ENCODE results near the gene DENND6B. TPM values are rescaled to one million over a fixed set of nuclear protein-coding genes. Genes with fewer than 3 reads are reported as not detected.

DENND6B gene
- total and polyA plus RNA-seq, 4 donors = 0.86 to 1.2 (median 1.1) TPM

- TF ChIP-seq TAF1 (conservative IDR thresholded peaks at IDR 0.05) (no peak), SP1 (IDR thresholded peaks at IDR 0.05) (no peak), HNF4G (IDR thresholded peaks at IDR 0.05) (no peak), FOXA2 (IDR thresholded peaks at IDR 0.05) (no peak), GABPA (IDR thresholded peaks at IDR 0.05 in 1 of 2, conservative IDR thresholded peaks at IDR 0.05 in 1 of 2) (no peak)
- TF ChIP-seq, protein P1, sequence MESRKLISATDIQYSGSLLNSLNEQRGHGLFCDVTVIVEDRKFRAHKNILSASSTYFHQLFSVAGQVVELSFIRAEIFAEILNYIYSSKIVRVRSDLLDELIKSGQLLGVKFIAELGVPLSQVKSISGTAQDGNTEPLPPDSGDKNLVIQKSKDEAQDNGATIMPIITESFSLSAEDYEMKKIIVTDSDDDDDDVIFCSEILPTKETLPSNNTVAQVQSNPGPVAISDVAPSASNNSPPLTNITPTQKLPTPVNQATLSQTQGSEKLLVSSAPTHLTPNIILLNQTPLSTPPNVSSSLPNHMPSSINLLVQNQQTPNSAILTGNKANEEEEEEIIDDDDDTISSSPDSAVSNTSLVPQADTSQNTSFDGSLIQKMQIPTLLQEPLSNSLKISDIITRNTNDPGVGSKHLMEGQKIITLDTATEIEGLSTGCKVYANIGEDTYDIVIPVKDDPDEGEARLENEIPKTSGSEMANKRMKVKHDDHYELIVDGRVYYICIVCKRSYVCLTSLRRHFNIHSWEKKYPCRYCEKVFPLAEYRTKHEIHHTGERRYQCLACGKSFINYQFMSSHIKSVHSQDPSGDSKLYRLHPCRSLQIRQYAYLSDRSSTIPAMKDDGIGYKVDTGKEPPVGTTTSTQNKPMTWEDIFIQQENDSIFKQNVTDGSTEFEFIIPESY (IDR thresholded peaks at IDR 0.05) = no peak
These were observed 32.5 kb downstream of the DENND6B start (continued) for GRCh38 chr22:50294319-50294656.

- peaks cover 7 to 17% (median 11%) of the 10 kb centered on the region in 4 donors for H3K36me3 ChIP-seq (ENCODE audit: control insufficient read depth in 4 of 4, insufficient read depth in 3 of 4, low read depth in 1 of 4, low read length in 3 of 4)
- no peaks in the 10 kb centered on the region for H3K9me3 ChIP-seq (ENCODE audit: control insufficient read depth in 4 of 4, low read length in 3 of 4)
- peak; percentile 56 for DNase-seq (ENCODE audit: low spot score)
- H3K27me3 ChIP-seq (ENCODE audit: control insufficient read depth in 4 of 4, insufficient read depth in 4 of 4, low read length in 3 of 4) = no peaks in the 10 kb centered on the region
- H3K4me1 ChIP-seq (ENCODE audit: control insufficient read depth in 4 of 4, insufficient read depth in 4 of 4, low read length in 3 of 4) = peaks cover 41 to 72% (median 59%) of the 10 kb centered on the region in 4 donors
- 6% methylated on average over 42 of the region's 42 CpGs for WGBS
- no peak for TF ChIP-seq MAX (IDR thresholded peaks at IDR 0.05)
- TF ChIP-seq EGR1 (IDR thresholded peaks at IDR 0.05; ENCODE audit: low read depth in 2 of 2) = peak in 1 of 2 donors; percentile 58
- TF ChIP-seq SP1 (IDR thresholded peaks at IDR 0.05) = peak; percentile 90
- TF ChIP-seq JUND (IDR thresholded peaks at IDR 0.05) = no peak
- TF ChIP-seq, protein P1 (IDR thresholded peaks at IDR 0.05) = no peak
- no peak for TF ChIP-seq YY1 (IDR thresholded peaks at IDR 0.05)
- peak; percentile 27 for TF ChIP-seq REST (IDR thresholded peaks at IDR 0.05)
- TF ChIP-seq RAD21 (IDR thresholded peaks at IDR 0.05) = peak in 1 of 2 donors; percentile 64
- TF ChIP-seq FOXA2 (IDR thresholded peaks at IDR 0.05) = peak; percentile 8
- TF ChIP-seq RXRA (IDR thresholded peaks at IDR 0.05) = peak; percentile 95 to 97
- TF ChIP-seq NR2F2 (IDR thresholded peaks at IDR 0.05) = peak; percentile 86
- peak; percentile 91 to 94 for TF ChIP-seq HNF4A (conservative IDR thresholded peaks at IDR 0.05)
- no peak for TF ChIP-seq TAF1 (conservative IDR thresholded peaks at IDR 0.05)
- peak overlapping the region; percentile 0 to 53 (median 43) for H3K4me3 ChIP-seq (ENCODE audit: low read depth in 1 of 3, low read length in 3 of 3)
- H3K9ac ChIP-seq (ENCODE audit: low read depth in 1 of 2, low read length in 2 of 2) = no peak overlapping the region
- peak overlapping the region; percentile 73 to 82 for H3K27ac ChIP-seq (ENCODE audit: low read depth in 1 of 2, low read length in 2 of 2)
These were observed 33.1 kb downstream of the DENND6B start for GRCh38 chr22:50293441-50294318.

All from liver (tissue), 9 donors.